MM.1S (cell line): ENCODE data around the gene EFNB1.
A peak's percentile ranks its signal among the peaks of the same experiment; 100 is the strongest.

Experiments
- DNase-seq: peaks from one replicate; pipeline ENCODE4 v3.0.0-alpha.2; 2015
- H2AFZ ChIP-seq: fragments of 300-600 bp; sonication (generic); 2 replicates; pipeline ENCODE4 v1.6.0; 2016; ENCODE audit warnings: antibody characterized with exemption, low read length
- H3F3A ChIP-seq: fragments of 300-600 bp; sonication (generic); 2 replicates; pipeline ENCODE4 v1.6.1; 2016; ENCODE audit warnings: mild to moderate bottlenecking, antibody characterized with exemption, low read length, moderate library complexity, mixed read lengths; ENCODE audit not compliant: insufficient read depth
- H3K27ac ChIP-seq: fragments of 300-600 bp; sonication (generic); 2 replicates; pipeline ENCODE4 v1.5.1; 2016; ENCODE audit warnings: mild to moderate bottlenecking, low read length
- H3K27me3 ChIP-seq: fragments of 300-600 bp; sonication (generic); replicated peaks from 2 replicates; pipeline ENCODE4 v1.6.0; 2016; ENCODE audit warnings: low read length; ENCODE audit not compliant: insufficient read depth
- H3K36me3 ChIP-seq: fragments of 300-600 bp; sonication (generic); replicated peaks from 2 replicates; pipeline ENCODE4 v1.6.1; 2016; ENCODE audit warnings: mild to moderate bottlenecking, low read length, mixed read lengths; ENCODE audit not compliant: insufficient read depth
- H3K4me1 ChIP-seq: fragments of 300-600 bp; sonication (generic); 2 replicates; pipeline ENCODE4 v1.6.1; 2016; ENCODE audit warnings: low read length, mixed read lengths
- H3K4me2 ChIP-seq: fragments of 300-600 bp; sonication (generic); 2 replicates; pipeline ENCODE4 v1.6.0; 2016; ENCODE audit warnings: low read depth, low read length
- H3K4me3 ChIP-seq: fragments of 300-600 bp; sonication (generic); 2 replicates; pipeline ENCODE4 v1.5.1; 2016; ENCODE audit warnings: low read length, mixed read lengths
- H3K79me2 ChIP-seq: fragments of 300-600 bp; sonication (generic); 2 replicates; pipeline ENCODE4 v1.6.1; 2016; ENCODE audit warnings: mixed run types, low read length, mixed read lengths
- H3K9ac ChIP-seq: fragments of 300-600 bp; sonication (generic); 2 replicates; pipeline ENCODE4 v1.6.1; 2016; ENCODE audit warnings: low read length, mixed read lengths
- H3K9me2 ChIP-seq: fragments of 300-600 bp; sonication (generic); replicated peaks from 2 replicates; pipeline ENCODE4 v1.6.1; 2016; ENCODE audit warnings: mild to moderate bottlenecking, low read length, mixed read lengths; ENCODE audit not compliant: insufficient read depth
- H3K9me3 ChIP-seq: fragments of 300-600 bp; sonication (generic); replicated peaks from 2 replicates; pipeline ENCODE4 v1.6.1; 2016; ENCODE audit warnings: mild to moderate bottlenecking, low read length, mixed read lengths; ENCODE audit not compliant: insufficient read depth
- H4K20me1 ChIP-seq: fragments of 300-600 bp; sonication (generic); 2 replicates; pipeline ENCODE4 v1.6.1; 2016; ENCODE audit warnings: mild to moderate bottlenecking, low read length, moderate library complexity, mixed read lengths; ENCODE audit not compliant: insufficient read depth
- CTCF ChIP-seq: fragments of 300-600 bp; sonication (generic); IDR thresholded peaks from 2 replicates; pipeline ENCODE4 v1.5.1; 2016; ENCODE audit warnings: antibody characterized with exemption, low read length, mixed read lengths
- EZH2 ChIP-seq: fragments of 300-600 bp; sonication (generic); optimal IDR thresholded peaks from 2 replicates; pipeline ENCODE3; 2017; ENCODE audit warnings: low read depth, mild to moderate bottlenecking, antibody characterized with exemption, low read length, mixed read lengths
- EZH2phosphoT487 ChIP-seq: fragments of 300-600 bp; sonication (generic); IDR thresholded peaks from 2 replicates; pipeline ENCODE4 v1.6.1; 2018; ENCODE audit warnings: antibody characterized with exemption, low read length

Gene EFNB1

GRCh38 chrX:68827848-68828624 is 785 bp upstream of the EFNB1 start:
- Histone ChIP-seq H3K27ac (no peak overlapping the region), H3K4me3 (peak overlapping the region; percentile 69), H3K27me3 (no peaks in the 10 kb centered on the region), H3K36me3 (no peaks in the 10 kb centered on the region), H3K79me2 (no peaks in the 10 kb centered on the region), H3K9me3 (no peaks in the 10 kb centered on the region), H3K9me2 (no peaks in the 10 kb centered on the region), H4K20me1 (no peaks in the 10 kb centered on the region), H3K4me1 (no peaks in the 10 kb centered on the region), H3F3A (no peaks in the 10 kb centered on the region), H3K4me2 (peak overlapping the region; percentile 82), H3K9ac (no peak overlapping the region), H2AFZ (peak overlapping the region; percentile 82)
- DNase-seq, result peak; percentile 62
- TF ChIP-seq EZH2phosphoT487 (no peak), EZH2 (no peak), CTCF (peak; percentile 78)

DNA sequence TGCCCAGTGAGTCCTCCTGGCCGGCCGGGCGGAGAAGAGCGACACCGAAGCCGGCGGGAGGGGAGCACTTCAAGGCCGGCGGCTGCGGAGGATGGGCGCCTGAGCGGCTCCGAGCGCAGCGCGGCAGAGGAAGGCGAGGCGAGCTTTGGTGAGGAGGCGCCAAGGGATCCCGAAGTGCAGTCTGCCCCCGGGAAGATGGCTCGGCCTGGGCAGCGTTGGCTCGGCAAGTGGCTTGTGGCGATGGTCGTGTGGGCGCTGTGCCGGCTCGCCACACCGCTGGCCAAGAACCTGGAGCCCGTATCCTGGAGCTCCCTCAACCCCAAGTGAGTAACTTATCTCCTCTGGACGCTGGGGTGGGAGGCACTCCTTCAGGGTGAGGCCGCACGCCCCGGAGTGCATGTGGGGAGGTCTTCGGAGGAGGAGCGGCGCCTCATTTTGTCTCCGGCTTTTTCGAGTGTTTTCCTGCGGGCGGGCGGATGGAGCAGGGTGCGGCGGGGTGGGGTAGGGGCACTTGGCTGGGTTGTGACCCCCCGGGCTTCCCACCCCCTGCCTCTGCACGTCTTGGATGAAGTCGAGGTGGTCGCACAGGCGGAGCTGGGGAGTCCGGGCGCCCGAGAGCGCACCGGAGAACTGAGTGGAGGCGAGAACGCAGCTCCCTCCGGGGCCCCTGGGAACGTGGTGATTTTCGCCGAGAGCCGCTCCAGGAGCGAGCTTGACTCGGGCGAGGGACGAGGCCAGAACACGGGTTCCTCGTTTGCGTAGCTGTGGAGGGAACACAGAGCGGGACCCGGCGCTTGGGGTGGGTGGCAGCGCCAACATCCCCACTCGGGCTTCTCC is 979 bp downstream of the EFNB1 start:
- no peaks in the 10 kb centered on the region for H3K27me3 ChIP-seq
- H3K27ac ChIP-seq, result no peak overlapping the region
- peak overlapping the region; percentile 29; the same call in 1 of the 2 replicates for H3K9ac ChIP-seq
- no peaks in the 10 kb centered on the region for H3K79me2 ChIP-seq
- no peak for TF ChIP-seq EZH2
- TF ChIP-seq CTCF, result no peak
- no peak for TF ChIP-seq EZH2phosphoT487
- H3F3A ChIP-seq, result no peaks in the 10 kb centered on the region
- H3K4me2 ChIP-seq, result peak overlapping the region; percentile 69
- no peak for DNase-seq
- no peaks in the 10 kb centered on the region for H3K4me1 ChIP-seq
- H3K36me3 ChIP-seq, result no peaks in the 10 kb centered on the region
- H3K9me2 ChIP-seq, result no peaks in the 10 kb centered on the region
- H3K9me3 ChIP-seq, result no peaks in the 10 kb centered on the region
- H2AFZ ChIP-seq, result peak overlapping the region; percentile 61; the same call in 1 of the 2 replicates
- H3K4me3 ChIP-seq, result peak overlapping the region; percentile 69
- no peaks in the 10 kb centered on the region for H4K20me1 ChIP-seq

- TF ChIP-seq EZH2phosphoT487 (no peak), EZH2 (no peak), CTCF (no peak)
- Histone ChIP-seq H3K9me2 (no peaks in the 10 kb centered on the region), H3F3A (no peaks in the 10 kb centered on the region), H3K36me3 (no peaks in the 10 kb centered on the region), H3K4me1 (no peaks in the 10 kb centered on the region), H4K20me1 (no peaks in the 10 kb centered on the region), H2AFZ (no peak overlapping the region), H3K9ac (no peak overlapping the region), H3K4me2 (peak overlapping the region; percentile 69; the same call in 1 of the 2 replicates), H3K79me2 (no peaks in the 10 kb centered on the region), H3K27ac (no peak overlapping the region), H3K9me3 (no peaks in the 10 kb centered on the region), H3K27me3 (no peaks in the 10 kb centered on the region), H3K4me3 (no peak overlapping the region)
- DNase-seq, result no peak
Measured at GRCh38 chrX:68830419-68831404, 1.9 kb downstream of the EFNB1 start.
